ENCODE measurements around the gene ZSWIM9.

ZSWIM9 gene

DNA sequence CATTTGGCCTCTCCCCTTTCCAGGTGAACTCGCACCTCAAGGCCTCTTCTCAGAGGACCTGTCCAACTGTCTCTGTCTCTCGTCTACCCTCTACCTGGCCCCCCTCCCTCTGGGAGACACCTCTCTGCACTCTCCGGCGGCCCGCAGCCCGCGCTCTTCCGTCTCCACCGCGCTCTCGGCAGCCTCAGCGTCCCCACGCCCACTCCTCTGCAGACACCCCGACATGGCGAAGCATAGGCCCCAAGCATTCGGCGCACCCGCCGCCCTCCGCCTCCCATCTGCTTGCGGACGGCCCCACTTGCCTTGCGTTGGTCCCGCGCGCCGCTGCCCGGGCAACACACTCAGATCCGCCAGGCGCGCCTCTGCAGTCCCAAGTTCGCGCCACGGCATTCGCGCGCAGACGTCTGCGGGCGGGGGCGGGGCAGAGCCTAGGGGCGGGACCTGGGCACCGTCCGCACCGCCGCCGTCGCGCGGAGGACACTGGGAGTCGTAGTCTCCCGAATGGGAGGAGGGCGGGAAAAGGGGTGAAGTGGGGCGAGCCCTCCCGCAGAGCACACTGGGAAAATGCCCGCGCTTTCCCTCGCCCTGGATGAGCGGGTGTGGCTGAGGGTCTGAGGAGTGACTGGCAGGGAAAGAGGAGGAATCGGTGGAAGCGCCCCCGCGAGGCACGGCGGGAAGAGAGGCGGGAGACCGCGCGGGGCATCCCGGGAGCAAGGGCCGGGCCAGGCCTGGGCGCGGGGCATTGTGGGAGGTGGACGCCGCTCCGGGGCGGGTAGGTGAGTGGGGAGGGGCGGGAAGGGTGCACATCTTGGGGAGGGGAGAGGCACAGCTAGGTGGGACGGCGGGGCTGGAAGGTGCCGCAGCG is at the start of gene ZSWIM9, which contains the start of gene LIG1:
ZSWIM9 (plus strand) TSS at position 742 of the 865 bp plus-strand sequence. CDS start 1,123 bp downstream, outside the sequence.
LIG1 (minus strand) TSS at position 406 of the 865 bp plus-strand sequence. CDS start 4,778 bp downstream, outside the sequence.
- FAIRE-seq = peak; percentile 90
- peak; percentile 97 for DNase-seq (ENCODE audit: low spot score)

DNA sequence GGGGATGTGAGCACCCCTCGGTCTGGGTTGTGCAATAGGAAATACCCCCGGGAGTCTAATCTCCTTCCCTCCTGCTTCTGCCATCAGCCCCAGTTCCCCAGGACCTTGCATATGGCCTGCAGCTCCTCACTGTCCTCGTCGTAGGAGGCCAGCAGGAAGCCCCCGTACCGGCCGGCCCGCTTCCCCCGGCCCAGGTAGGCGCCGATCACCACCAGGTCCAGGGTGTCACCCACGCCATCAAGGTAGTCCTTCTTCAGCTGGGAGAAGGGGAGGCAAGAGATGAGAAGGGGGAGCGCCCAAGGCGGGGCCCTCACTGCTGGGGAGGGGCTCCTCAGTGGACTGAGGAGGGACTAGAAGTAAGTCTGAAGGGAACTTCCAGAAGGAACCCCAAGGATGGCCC is 49.4 kb upstream of the ZSWIM9 start:
- FAIRE-seq = no peak
- DNase-seq (ENCODE audit: low spot score) = no peak

DNA sequence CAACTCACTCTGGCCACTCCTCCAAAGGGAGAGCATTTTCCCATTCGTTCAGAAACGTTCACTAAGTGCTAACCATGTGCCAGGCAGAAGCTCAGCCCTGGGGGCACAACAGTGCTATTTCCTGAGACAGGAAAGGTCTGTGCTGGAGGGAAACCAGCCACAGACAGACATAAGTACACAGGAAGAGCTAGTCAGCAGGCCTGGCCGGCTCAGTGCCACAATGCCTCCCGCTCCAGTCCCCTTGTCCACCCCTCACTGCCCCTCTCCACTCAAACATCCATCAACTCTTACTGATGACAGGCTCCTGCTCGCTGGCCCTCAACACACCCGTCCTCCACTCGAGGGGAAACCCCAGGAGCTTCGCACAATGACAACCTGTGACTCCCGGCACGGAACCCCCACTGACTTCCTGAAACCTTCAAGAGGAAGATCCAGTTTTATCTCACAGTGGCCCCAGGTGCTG is 48.5 kb upstream of the ZSWIM9 start:
- DNase-seq (ENCODE audit: low spot score) = no peak
- no peak for FAIRE-seq

DNA sequence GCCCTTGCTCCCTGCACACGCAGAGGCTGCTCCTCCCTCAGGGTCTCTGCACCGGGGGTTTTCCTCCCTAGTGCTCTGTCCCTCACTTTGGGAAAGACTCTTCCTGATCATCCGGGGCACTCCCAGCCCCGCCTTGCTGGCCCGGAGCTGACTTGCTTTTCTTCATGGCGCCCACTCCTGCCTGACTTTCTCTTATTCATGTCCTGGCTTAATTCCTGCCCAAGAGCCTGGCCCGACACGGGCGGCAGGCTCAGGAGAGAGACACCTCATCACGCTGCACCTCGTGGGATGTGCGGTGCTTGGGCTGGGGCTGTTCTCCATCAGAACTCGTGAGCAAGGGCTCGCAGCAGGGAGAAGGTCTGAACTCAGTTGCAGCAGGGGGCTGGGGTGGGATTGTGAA is 48.1 kb upstream of the ZSWIM9 start:
- FAIRE-seq (no peak), DNase-seq (ENCODE audit: low spot score) (no peak)

DNA sequence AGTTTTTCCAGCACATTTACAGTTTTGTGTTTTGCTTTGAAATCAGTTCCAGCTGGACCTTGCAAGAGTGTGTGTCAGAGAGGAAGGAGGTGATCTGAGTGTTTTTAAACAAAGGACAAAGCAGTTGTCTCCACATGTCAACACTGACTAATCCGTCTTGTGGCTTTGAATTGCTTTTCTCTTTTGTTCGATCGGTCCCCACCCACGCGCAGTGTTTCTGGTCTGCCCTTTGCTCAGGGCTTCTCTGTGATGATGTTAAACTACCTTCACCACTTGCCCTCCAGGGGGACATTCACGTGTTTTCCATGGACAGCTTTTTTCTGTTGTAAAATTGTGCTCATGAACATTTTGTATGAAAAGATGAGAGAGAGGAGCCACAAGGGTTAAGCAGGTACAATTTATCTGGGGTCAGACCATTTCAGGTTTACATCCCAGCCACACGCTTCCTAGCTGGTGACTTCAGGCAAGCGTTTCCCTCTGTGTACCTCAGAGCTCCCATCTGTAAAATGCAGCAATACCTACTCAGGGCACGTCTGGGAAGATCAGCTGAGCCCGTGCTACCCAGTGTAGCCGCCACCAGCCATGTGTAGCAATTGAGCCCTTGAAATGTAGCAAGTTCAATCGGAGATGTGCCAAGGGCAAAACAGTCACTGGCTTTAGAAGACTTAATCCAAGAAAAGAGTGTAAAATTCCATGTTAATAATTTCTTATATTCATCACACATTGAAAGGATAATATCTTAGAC is 46.4 kb upstream of the ZSWIM9 start:
- FAIRE-seq (no peak), DNase-seq (ENCODE audit: low spot score) (peak; percentile 64)

DNA sequence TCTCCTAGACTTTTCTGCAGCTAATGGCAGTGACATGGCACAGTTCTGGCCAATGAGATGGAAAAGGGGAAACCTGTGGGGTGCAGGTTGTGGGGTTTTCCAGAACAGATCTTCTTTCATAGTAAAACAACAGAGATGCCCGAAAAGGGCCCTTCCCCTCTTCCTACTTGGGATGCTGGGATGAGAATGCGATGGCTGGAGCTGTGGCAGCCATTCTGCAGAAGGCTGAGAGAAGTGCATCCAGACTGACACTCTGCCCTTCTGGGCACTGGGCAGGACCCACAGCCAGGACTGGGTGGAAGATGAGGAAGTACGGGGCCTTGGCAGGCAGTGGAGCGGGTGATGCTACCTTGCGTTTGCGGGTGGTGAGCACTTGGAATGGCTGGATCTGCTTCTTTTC is 42.9 kb upstream of the ZSWIM9 start:
- FAIRE-seq = no peak
- DNase-seq (ENCODE audit: low spot score) = no peak

DNA sequence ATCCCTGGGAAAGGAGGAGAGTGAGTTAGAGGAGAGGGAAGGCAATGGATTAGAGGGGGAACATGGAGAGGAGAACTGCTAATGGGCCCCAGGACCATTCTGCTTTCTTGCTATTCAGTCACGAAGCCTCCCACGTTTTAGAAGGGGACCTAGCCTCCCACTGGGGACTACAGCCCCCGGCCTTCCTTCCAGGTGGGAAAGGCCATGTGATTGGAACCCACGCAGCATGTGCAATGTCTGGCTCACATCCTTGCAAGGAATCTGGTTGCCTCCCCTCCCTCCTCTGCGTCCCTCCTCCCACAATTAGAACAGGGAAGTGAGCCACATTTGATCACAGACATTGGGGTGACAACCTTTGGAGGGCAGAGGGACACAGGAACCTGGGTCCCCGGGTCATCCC is 37.4 kb upstream of the ZSWIM9 start:
- DNase-seq (ENCODE audit: low spot score) (no peak), FAIRE-seq (no peak)

DNA sequence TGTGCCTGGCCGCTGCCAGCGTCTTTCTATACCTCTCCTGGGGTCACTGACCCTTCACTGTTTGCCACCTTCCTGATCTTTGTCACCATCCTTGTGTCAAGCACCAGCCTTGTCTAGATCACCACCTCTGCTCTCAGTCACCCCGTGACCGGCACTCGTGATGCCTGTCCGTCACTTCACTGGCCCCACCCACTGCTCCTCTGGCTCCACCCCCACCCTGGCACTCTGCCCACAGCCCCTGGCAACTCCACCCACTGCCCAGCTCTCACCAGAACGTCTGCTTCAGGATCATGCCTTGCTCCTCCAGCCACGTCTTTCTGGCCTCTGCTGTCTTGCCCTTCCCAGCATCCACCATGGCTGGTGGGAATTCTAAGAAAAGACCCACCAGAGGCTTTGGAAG is 35.1 kb upstream of the ZSWIM9 start:
- peak; percentile 50 for FAIRE-seq
- DNase-seq (ENCODE audit: low spot score) = peak; percentile 46

DNA sequence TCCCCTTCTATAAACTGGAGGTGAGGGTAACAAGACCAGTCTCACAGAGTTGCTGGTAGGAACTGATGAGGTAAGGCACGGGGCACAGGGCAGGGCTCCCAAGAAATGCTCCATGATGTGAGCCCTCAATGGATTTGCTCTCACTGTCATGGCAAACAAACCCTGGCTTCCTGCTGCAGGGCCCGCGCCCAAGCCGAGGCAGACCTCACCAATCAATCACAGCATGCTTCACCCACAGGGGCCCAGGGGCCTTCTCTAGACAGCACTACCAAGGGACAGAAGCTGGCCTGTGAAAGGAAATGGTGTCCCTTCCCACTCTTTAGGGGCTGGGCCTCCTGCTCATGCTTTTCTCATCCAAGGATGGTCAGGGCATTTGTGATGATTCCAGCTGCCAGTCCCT is 33.9 kb upstream of the ZSWIM9 start:
- FAIRE-seq (no peak), DNase-seq (ENCODE audit: low spot score) (no peak)

DNA sequence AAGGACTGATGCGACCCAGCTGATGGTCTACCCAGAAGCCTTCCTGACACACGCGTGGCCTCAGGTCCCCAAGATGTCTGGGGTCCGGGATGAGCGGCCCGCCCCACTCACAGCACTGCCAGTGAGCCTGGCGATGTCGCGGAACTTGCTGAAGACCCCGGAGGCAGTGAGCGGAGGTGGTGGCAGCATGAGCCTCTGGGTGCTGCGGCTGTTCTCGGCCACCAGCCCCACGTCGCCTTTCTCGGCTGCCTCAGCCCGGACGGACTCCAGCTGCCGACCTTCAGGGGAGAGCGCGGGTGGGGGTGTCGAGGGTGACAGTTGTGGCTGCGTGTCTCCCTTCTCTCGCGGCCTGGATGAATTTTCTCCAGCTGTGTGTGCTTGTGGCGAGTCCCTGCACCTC is 33.1 kb upstream of the ZSWIM9 start:
- FAIRE-seq (no peak), DNase-seq (ENCODE audit: low spot score) (no peak)

DNA sequence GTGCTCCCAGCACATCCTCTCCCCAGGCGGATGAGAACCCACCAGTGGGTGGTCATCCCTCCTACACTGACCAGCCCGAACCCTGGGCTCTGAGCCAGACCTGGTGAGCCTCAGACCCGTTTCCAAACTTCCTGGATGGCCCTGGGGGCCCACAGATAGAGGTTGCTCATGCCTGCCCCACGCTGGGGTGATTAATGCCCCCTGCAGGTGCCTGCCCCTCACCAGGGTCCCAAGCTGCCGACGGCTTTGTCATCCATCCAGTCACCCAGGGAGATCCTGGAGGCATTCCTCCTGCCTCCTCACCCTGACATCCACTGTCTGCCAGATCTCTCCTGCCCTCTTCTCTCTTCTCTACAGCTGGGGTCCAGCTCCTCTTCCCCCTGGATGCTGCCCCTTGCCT is 31.4 kb upstream of the ZSWIM9 start:
- FAIRE-seq = no peak
- DNase-seq (ENCODE audit: low spot score) = no peak

DNA sequence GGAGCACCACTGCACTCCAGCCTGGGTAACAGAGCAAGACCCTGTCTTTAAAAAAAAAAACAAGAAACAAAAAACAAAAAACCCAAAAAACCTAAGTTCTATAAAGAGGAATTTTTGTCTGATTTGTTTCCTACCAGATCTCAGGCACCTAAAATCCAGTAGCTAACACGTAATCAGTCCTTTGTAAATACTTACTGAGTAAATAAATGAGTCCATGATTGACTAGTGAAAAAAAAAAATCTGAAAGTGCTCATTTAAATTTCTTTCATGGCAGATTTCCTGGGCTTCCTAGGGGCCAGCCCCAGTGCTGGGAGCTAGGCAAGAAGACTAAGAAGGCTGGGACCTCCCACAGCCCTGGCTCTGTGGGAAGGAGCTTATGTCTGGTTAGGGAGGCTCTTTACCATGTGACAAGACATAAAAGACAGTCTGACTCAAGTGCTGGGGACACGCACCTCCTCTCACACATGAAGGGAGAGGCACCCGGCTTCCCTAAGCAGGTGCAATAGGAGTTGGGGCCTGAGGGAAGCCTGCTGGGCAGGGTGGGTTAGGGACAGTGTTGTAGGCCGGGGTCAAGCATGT is 22.8 kb upstream of the ZSWIM9 start:
- FAIRE-seq = no peak

DNA sequence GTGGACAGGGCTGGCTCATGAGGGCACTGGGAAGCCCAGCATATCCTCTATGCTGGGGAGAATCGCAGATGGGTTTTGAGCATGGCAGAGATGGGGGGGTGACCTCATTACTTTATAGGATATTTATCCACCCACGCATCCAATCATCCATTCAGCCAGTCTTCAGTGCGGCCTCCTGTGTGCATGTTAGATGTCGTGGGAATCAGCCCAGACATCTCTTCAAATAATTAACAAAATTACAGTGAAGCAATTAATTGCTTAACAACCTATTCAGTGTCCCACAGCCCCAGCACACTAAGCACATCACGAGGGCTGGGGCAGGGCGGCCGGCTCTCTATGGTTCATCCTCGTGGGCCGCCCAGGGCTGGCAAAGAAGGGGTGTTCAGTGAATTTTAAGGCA is 21.9 kb upstream of the ZSWIM9 start:
- no peak for DNase-seq (ENCODE audit: low spot score)
- FAIRE-seq = no peak

More for the DNA sequence above, 22.8 kb upstream of the ZSWIM9 start:
- no peak for DNase-seq (ENCODE audit: low spot score)

DNA sequence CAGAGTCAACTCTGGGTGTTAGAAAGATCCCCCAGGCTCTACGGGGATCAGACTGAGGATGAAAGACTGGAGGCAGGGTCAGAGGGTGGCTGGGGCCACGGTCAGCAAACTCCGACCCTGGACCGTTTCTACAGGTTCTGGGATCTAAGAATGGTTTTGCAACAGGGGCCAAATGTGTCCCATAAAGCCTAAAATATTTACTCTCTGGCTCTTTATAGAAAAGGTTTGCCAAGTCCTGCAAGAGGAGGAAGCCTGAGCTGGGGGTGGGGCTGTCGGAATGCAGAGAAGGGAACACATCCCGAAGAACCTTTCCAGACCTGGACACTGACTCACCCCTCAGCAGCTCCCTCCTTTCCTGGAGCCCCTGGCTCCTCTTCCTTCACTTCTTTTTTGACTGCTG is 21.1 kb upstream of the ZSWIM9 start:
- FAIRE-seq (no peak), DNase-seq (ENCODE audit: low spot score) (no peak)

DNA sequence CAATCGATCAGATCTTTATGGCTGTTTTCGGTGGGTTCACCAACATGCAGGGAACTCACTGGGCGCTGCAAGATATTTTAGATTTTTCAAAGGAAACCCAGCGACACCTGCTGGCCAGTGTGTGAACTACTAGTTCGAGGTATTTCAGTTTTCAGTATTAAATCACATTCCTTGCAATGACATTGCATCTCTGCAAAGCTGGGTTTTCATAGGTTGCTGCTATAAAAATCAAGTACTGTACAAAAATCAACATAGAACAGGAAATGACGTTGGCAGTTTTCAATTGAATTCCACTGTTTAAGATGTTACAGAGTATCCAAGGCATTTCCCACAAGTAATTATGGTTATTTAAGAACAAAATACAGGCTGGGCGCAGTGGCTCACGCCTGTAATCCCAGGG is 17.9 kb upstream of the ZSWIM9 start:
- FAIRE-seq = no peak
- peak; percentile 53 for DNase-seq (ENCODE audit: low spot score)

DNA sequence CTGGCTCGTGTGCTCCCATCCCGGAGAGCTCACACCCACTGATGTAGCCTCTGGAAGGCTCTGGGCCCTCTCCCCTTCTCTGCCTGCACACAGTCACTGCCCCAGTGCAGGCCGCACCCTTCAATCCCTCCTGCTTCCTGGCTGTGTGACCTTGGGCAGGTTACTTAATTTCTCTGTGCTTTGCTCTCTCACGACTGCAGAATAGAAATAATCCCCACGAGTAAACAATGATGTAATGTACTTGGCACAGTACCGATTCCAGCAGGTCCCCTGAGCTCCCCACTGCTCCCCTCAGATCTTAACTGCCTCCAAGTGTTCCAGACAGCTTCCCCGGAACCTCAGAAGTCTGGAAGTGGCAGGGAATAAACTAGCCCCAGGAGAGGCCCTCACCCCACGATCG is 16.5 kb upstream of the ZSWIM9 start:
- DNase-seq (ENCODE audit: low spot score) (no peak), FAIRE-seq (no peak)

DNA sequence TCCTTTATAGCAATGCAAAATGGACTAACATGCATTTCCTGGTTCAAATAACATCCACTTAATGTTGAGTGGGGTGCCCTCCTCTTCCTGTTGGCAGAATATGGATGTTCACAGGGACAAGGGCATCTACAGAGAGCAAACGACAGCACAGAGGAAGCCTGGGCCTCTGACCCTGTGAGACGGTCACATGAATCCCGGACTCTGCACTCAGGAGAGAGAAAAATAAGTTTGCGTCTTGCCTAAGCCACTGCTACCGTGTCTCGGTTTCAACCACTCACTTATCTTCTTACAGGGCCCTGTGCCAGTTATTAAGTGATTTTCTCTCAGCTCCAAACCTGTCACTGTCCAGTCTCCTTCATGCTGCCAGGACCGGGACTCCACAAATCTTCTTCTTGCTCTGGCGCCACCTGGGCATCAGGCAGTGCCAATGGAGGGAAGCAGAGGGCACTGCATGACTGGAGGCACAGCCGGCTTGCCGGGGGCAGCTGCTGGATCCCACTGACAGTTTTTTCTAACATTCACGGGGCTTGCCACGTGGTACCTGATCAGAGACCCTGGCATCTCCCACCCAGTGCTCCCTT is 12.2 kb upstream of the ZSWIM9 start:
- no peak for FAIRE-seq

DNA sequence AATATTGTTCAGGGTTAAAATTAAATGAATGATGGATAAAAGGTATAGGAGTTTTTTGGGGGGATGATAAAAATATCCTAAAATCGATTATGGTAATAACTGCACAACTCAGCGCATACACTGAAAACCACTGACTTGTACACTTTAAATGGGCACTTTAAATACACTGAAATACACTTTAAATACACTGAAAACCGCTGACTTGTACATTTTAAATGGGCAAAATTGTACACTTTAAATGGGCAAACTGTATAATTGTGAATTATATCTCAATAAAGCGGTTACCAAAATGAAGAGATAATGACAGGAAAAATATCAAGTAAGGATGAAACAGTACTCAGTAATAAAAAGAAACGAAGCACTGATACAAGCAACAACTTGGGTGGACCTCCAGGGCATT is 1.8 kb upstream of the ZSWIM9 start:
- DNase-seq (ENCODE audit: low spot score) = no peak
- no peak for FAIRE-seq

More for the DNA sequence above, 12.2 kb upstream of the ZSWIM9 start:
- DNase-seq (ENCODE audit: low spot score) = no peak

DNA sequence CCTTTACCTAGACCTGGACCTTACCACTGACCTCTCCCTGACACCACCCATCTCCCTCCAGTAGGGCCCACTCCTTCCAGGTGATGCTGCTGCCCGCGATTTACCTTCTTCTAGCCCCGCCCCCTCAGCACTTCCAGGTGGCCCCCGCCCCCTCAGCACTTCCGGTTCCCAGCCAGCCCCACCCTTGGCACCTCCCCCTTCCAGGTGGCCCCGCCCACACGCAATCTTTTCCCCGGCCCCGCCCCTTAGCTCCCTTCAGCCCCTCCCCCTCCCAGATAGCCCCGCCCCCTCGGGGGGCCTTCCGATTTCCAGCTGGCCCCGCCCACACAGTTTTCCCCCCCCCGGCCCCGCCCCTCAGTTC is 922 bp upstream of the ZSWIM9 start:
- DNase-seq (ENCODE audit: low spot score) (peak; percentile 94), FAIRE-seq (no peak)

DNA sequence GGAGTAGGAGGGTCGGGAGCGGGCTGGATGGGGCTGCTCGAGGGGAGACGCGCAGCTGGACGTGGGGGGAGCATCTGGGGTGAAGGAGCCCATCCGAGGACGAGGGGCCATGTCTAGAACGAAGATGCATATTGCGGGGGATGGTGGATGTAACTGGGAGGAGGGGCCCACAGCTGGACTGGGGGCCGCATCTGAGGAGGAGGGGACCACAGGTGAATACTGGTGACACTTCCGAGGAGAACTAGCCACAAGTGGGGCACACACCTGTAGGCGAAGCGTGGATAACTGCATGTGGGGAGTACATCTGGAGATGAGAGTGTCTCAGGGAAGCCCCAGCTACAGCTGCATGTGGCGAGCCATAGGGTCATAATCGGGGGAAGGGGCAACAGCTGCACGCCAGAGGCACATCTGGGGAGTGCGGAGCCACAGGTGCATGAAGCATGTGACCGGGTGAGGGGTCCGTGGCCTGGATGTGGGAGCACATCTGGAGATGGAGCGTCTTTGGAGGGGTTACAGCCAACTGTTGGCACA is 402 bp downstream of the ZSWIM9 start:
- no peak for DNase-seq (ENCODE audit: low spot score)
- FAIRE-seq = peak; percentile 23

DNA sequence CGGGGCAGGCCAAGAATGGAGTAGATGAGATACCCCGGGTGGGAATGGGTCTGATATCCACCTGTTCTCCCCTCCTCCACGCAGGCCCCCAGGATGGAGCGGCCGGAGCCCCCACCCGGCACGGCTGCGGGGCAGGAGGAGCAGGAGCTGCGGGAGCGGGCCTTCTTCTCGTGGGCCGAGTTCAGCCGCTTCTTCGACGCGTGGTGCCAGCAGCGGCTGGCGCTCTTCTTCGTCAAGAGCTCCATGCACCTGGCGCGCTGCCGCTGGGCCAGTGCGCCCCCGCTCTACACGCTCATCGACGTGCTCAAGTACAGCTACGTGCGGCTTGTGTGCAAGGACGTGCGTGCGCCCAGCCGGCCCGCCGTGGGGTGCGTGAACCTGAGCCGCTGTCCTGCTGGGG is 1.2 kb downstream of the ZSWIM9 start:
- DNase-seq (ENCODE audit: low spot score) = no peak
- FAIRE-seq = no peak
